Calu3 (cell line): ENCODE data around the gene ELFN1. TPM values are rescaled to one million over a fixed set of nuclear protein-coding genes. Genes with fewer than 3 reads are reported as not detected.

Source experiments
- BruUV-seq: library from RNA; stranded (reverse); fragments of 400-500 nt; replicated peaks from 2 replicates; lab custom pipeline; 2021; lab: Mats Ljungman, UMichigan
- CTCF ChIA-PET: fragments of 300-600 bp; sonication (Branson Sonifier 250); formaldehyde crosslinking; loops from one replicate; lab custom pipeline; 2022; ENCODE audit warnings: antibody characterized with exemption; lab: Charles Lee
- DNase-seq: peaks from one replicate; pipeline ENCODE4 v3.0.0; 2022
- H3K27ac Mint-ChIP-seq: one replicate; pipeline ENCODE4 v1.8.0; 2022; ENCODE audit warnings: mixed read lengths; ENCODE audit not compliant: unreplicated experiment
- H3K27me3 Mint-ChIP-seq: one replicate; pipeline ENCODE4 v1.8.0; 2022; ENCODE audit warnings: mixed read lengths; ENCODE audit not compliant: unreplicated experiment
- H3K36me3 Mint-ChIP-seq: one replicate; pipeline ENCODE4 v1.8.0; 2022; ENCODE audit warnings: mild to moderate bottlenecking, moderate library complexity, mixed read lengths; ENCODE audit not compliant: insufficient read depth, unreplicated experiment
- H3K4me1 Mint-ChIP-seq: one replicate; pipeline ENCODE4 v1.8.0; 2022; ENCODE audit warnings: mild to moderate bottlenecking, low read depth, mixed read lengths; ENCODE audit not compliant: unreplicated experiment
- H3K4me3 Mint-ChIP-seq: one replicate; pipeline ENCODE4 v1.8.0; 2022; ENCODE audit warnings: mild to moderate bottlenecking, low read depth, moderate library complexity, mixed read lengths; ENCODE audit not compliant: unreplicated experiment
- H3K9me3 Mint-ChIP-seq: one replicate; pipeline ENCODE4 v1.8.0; 2022; ENCODE audit warnings: low read depth, mixed read lengths; ENCODE audit not compliant: unreplicated experiment
- CTCF ChIP-seq: fragments of 200-600 bp; IDR thresholded peaks from one replicate; pipeline ENCODE4 v1.8.0; 2022; ENCODE audit warnings: antibody characterized with exemption; ENCODE audit not compliant: unreplicated experiment
- intact Hi-C: fragments of 100-400 bp; cut with micrococcal nuclease; formaldehyde crosslinking; loops from one replicate; pipeline ENCODE4 v1.10.0; 2022; ENCODE audit not compliant: unreplicated experiment
- total RNA-seq: library from RNA; stranded (reverse); gene quantifications from 2 replicates; pipeline ENCODE4 v1.2.3, GENCODE V29; 2022

Gene ELFN1
- total RNA-seq, 1 experiment from 2014 or later: not detected

DNA sequence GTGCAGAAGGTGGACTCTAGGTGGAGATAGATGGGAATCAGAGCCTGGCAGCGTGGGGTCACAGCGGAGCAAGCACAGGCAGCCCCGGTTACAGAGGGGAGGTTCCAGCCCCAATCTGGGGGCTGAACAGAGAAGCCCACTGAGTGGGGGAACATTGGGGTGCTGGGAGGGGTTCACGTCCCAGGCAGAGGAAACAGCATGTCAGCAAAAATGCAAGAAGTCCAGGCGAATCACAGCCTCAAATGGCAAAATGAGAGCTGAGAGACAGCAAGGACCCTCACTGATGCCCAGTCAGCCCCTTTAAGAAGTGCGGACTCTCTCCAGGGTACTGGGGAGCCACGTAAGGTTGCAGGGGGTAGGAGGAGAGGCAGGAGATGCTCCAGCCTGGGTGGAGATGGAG, 62.0 kb downstream of the ELFN1 start:
- Mint-ChIP-seq H3K4me3 (no peak overlapping the region), H3K27me3 (peaks cover 97% of the 10 kb centered on the region), H3K36me3 (peaks cover 9% of the 10 kb centered on the region), H3K27ac (no peak overlapping the region), H3K9me3 (no peaks in the 10 kb centered on the region), H3K4me1 (no peaks in the 10 kb centered on the region)
- intact Hi-C loops: no loop called here
- CTCF ChIA-PET: no interaction called here
- no TSS peak for BruUV-seq
- TF ChIP-seq CTCF: no peak
- DNase-seq: no peak

DNA sequence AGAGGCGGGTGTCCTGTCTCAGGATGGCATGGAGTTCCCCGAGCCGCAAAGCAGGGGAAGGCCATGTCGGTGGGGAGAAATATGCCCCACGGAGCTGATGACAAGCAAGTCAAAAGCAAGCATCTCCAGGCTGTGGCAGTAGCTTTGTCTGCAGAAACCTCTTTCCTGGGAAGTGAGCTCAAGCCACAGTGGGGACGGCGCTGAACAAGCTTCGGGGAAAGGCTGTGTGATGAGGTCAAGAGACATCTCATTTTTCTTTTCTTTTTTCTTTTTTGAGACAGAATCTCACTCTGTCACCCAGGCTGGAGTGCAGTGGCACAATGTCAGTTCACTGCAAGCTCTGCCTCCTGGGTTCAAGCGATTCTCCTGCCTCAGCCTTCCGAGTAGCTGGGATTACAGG, 62.6 kb downstream of the ELFN1 start:
- no peak for DNase-seq
- no peak overlapping the region for H3K27ac Mint-ChIP-seq
- BruUV-seq: no TSS peak
- peaks cover 11% of the 10 kb centered on the region for H3K36me3 Mint-ChIP-seq
- intact Hi-C loops: no loop called here
- H3K9me3 Mint-ChIP-seq: no peaks in the 10 kb centered on the region
- CTCF ChIA-PET: no interaction called here
- H3K27me3 Mint-ChIP-seq: peaks cover 97% of the 10 kb centered on the region
- no peaks in the 10 kb centered on the region for H3K4me1 Mint-ChIP-seq
- H3K4me3 Mint-ChIP-seq: no peak overlapping the region
- TF ChIP-seq CTCF: no peak

DNA sequence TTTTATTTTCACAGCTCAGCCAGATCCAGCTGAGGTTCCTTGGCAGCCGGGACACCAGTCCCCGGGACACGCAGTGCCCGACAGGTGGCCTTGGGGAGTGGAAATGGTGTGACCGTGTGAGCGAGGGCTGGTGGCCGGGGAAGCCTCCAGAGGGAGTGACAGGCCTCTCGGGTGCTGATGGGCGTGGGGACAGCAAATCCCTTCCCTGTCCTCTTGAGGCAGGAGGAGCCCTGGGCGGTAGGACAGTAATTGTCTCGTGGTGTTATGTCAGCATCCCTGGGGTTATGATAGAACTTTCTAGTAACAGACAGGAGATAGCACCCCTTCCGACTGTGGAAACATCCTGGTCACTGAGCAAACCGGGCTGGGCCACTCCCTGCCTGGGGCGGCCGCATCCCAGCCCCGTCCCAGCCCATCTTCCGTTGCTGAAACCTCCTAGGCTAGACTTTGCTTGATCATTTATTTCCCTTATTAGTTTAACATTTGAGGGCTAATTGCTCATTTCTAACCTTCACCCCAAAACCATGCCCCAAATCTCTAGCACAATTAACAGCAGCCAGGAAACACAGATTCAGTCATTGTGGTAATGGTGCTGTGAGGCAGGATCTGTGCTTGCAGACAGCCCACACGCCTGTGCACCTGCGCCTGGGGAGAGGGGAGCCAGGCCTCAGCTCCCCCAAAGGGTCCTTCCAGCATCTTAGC, 63.3 kb downstream of the ELFN1 start:
- CTCF ChIA-PET: no interaction called here
- no peak overlapping the region for H3K4me3 Mint-ChIP-seq
- H3K27me3 Mint-ChIP-seq: peaks cover 97% of the 10 kb centered on the region
- peaks cover 11% of the 10 kb centered on the region for H3K36me3 Mint-ChIP-seq
- H3K27ac Mint-ChIP-seq: no peak overlapping the region
- no peaks in the 10 kb centered on the region for H3K9me3 Mint-ChIP-seq
- no TSS peak for BruUV-seq
- intact Hi-C loops: no loop called here
- DNase-seq: no peak
- no peaks in the 10 kb centered on the region for H3K4me1 Mint-ChIP-seq
- TF ChIP-seq CTCF: no peak

- Mint-ChIP-seq H3K27me3 (peaks cover 95% of the 10 kb centered on the region), H3K27ac (no peak overlapping the region), H3K4me1 (no peaks in the 10 kb centered on the region), H3K4me3 (no peak overlapping the region), H3K9me3 (no peaks in the 10 kb centered on the region), H3K36me3 (peaks cover 11% of the 10 kb centered on the region)
- no peak for TF ChIP-seq CTCF
- intact Hi-C loops: no loop called here
- BruUV-seq: no TSS peak
- CTCF ChIA-PET: no interaction called here
- no peak for DNase-seq
These were observed 64.0 kb downstream of the ELFN1 start for GRCh38 chr7:1733908-1734730.
